ENCODE results near the gene KCNQ1.

KCNQ1 gene

GRCh38 chr11:2651054-2651617, 206.3 kb downstream of the KCNQ1 start:
- TF ChIP-seq GATA2 (IDR thresholded peaks at IDR 0.05; ENCODE audit: low read depth, low read length) (no peak), GATA3 (IDR thresholded peaks at IDR 0.05; ENCODE audit: low read depth, low read length) (no peak)

DNA sequence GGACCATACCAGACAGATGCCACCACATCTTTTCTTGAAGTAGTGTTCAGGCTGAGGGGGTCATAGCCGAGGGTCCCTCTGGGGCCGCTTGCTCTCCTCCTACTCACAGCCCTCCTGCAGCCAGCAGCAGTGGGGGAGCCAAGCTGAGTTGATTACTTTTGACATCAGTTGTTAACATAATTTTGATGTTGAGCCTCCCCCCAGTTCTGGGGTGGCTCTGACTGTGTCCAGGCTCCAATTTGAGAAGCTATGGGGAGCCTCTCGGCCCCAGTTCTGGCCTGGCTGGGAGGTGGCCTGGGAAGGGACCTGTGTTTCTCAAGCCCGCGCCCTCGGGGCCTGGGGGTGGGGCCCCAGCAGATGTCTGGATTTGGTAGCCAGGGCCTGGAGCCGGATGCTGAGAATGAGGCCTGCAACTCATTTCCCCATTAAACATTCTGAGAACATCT, 207.0 kb downstream of the KCNQ1 start:
- TF ChIP-seq GATA2 (IDR thresholded peaks at IDR 0.05; ENCODE audit: low read depth, low read length) = no peak
- TF ChIP-seq GATA3 (IDR thresholded peaks at IDR 0.05; ENCODE audit: low read depth, low read length) = no peak

- TF ChIP-seq GATA3 (IDR thresholded peaks at IDR 0.05; ENCODE audit: low read depth, low read length) (no peak), GATA2 (IDR thresholded peaks at IDR 0.05; ENCODE audit: low read depth, low read length) (no peak)
These were observed 207.8 kb downstream of the KCNQ1 start for GRCh38 chr11:2652333-2653197.

DNA sequence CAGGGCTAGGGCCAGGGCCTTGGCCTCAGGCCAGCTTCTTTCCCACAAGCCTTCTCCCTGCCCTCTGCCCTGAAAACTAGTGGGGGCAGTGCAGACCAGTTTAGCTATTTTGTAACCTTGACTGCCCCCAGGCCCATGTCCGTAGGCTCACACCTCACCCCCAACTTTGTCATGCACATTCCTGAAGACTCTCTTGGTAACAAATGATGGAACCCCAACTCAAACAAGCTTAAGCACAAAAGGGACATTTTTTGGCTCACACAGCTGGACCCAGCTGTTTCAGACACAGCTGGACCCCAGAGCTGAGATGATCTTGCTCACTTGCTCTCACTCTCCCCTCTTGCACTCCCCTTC, 208.4 kb downstream of the KCNQ1 start:
- no peak for TF ChIP-seq GATA2 (IDR thresholded peaks at IDR 0.05; ENCODE audit: low read depth, low read length)
- TF ChIP-seq GATA3 (IDR thresholded peaks at IDR 0.05; ENCODE audit: low read depth, low read length) = no peak

DNA sequence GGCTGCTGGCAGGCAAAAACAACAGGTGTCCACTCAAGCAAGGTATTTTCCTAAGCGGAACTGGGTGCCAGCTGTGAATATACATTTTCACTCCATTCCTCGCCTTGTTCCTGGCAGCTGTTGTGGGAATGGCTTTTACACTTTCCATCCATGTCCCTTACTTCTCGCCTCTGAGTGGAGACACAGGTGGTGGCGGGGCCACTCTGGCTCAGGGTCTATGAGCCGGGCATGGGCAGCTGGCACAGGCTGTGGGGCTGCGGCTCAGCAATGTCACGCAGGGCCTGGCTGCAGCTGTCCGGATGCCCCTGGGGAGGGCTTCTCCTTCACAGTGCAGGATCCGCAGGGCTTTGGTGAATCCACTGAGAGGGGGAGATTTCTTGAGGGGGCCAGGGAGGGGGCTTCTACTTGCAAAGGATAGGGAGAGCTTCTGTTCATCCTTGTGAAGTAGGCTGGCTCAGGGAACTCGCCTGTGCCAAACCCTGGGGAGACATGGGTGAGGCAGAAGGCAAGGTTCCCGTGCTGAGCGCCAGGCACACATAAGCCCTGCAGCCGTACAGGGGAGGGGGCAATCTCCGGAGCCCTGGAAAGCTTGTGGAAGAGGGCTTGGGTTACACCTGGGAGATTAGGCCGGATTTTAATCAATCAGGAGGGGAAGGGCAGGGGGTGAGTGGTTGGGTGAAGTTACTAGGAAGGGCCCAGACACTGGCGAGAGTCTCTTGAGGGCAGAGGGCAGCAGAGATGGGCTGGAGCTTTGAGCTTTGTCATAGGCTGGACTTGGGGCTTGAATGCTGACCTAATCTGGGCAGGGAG, 209.3 kb downstream of the KCNQ1 start:
- TF ChIP-seq GATA3 (IDR thresholded peaks at IDR 0.05; ENCODE audit: low read depth, low read length) (no peak), GATA2 (IDR thresholded peaks at IDR 0.05; ENCODE audit: low read depth, low read length) (no peak)

DNA sequence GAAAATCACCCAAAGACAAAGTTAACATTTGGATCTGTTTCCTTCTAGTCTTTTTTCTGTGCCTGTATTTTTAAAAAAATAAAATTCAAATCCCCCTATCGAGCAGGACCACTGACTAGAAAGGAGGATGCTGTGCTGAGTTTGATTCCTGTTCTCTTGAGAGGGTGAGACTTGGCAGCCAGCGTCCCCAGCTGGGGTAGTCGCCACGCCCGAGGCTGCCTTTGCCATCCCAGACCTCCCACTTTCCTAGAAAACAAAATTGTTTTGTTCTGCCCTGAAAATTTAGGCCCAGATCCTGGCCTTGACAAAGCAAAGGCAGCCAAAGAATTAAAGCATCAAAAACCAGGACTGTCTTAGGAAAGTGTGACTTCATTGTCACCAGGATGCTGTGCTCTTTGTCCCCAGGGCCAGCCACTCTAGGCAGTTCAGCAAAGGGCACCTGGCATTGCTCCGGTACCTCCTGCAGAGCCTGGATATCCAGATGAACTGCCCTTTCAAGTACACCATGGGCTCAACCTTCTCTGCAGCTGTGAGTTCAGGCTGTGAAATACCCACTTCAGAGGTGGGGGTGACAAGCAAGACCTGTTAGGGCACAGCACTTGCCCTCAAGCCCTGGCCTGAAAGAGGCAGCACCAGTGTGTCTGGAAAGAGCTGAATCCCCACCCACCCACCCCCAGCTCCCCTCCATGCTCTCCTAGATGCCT, 210.4 kb downstream of the KCNQ1 start:
- TF ChIP-seq GATA3 (IDR thresholded peaks at IDR 0.05; ENCODE audit: low read depth, low read length) (no peak), GATA2 (IDR thresholded peaks at IDR 0.05; ENCODE audit: low read depth, low read length) (no peak)

DNA sequence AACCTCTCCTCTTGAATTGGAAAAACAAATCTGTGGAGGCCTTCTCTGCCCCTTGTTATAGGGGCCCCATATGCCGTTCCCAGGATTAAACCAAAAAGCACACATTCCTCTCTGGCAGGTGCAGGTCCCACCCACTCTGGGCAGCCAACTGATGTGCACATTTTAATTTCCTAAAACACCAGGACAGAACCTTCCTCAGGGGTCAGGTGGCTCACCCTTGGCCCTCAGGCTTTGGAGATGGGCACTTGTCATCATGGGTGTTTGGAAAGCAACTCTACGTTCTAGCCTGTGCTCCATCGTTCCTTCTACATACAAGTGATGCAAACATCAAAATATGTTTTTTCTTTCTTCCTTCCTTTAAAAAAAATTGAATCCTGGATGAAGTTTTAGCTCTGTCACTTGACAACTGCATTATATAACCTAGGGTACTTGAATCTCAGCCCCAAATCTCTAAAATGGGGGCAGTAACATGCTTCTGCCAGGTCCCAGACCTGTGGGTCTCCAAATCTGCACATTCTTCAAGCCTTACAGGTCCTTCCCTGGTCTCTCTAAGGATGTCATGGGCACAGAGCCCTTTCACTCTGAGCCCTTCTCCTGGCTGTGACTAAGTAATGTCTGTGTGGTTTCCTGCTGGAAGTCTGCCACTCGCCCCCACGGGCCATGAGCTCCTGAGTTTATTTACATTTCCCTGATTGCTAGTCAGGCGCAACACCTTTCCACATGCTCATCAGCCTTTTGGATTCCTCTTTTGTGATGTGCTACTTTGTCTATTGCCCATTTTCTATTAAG, 211.2 kb downstream of the KCNQ1 start:
- no peak for TF ChIP-seq GATA2 (IDR thresholded peaks at IDR 0.05; ENCODE audit: low read depth, low read length)
- no peak for TF ChIP-seq GATA3 (IDR thresholded peaks at IDR 0.05; ENCODE audit: low read depth, low read length)

- TF ChIP-seq GATA3 (IDR thresholded peaks at IDR 0.05; ENCODE audit: low read depth, low read length) (no peak), GATA2 (IDR thresholded peaks at IDR 0.05; ENCODE audit: low read depth, low read length) (no peak)
These were observed 212.1 kb downstream of the KCNQ1 start for GRCh38 chr11:2656859-2657258.

GRCh38 chr11:2657697-2658284, 213.0 kb downstream of the KCNQ1 start:
- TF ChIP-seq GATA2 (IDR thresholded peaks at IDR 0.05; ENCODE audit: low read depth, low read length) (no peak), GATA3 (IDR thresholded peaks at IDR 0.05; ENCODE audit: low read depth, low read length) (no peak)

- no peak for TF ChIP-seq GATA2 (IDR thresholded peaks at IDR 0.05; ENCODE audit: low read depth, low read length)
- no peak for TF ChIP-seq GATA3 (IDR thresholded peaks at IDR 0.05; ENCODE audit: low read depth, low read length)
These were observed 215.6 kb downstream of the KCNQ1 start for GRCh38 chr11:2660357-2660939.

DNA sequence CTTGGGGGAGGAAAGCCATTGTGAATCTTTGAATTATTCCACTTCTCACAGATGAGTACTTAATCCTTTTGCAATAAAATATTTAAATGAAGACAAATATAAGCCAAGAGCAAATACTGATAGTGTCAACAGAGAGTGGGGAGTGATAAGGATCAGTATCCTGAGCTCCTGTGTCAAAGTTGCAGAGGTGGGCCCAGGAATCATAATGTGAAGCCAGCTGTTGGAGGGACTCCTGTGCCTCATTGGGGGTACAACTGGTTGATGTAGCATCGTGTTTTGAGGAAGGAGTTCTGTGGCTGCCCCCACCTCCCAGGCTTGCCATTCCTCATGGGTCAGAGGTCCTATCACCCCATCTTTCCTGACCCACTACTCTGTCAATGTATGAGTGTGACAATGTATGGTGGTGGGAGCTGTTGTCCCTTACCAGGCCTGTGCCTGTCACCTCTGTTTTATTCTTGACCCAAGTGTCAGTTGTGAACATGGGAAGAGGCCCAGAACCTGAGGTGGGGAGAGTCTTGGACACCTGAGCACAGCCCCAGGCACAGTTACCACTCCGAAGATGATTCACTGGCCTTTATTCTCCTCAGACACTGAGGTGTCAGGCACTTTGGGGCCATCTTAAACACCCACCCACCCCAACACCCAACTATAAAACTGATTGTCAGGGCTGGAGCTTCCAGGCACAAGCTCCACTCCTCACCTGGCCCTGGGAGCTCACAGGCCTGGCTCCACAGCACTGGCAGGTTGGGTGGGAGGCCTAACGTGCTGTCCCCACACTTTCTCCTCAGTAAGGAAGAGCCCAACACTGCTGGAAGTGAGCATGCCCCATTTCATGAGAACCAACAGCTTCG, 216.6 kb downstream of the KCNQ1 start:
- TF ChIP-seq GATA2 (IDR thresholded peaks at IDR 0.05; ENCODE audit: low read depth, low read length) = no peak

- TF ChIP-seq GATA3 (IDR thresholded peaks at IDR 0.05; ENCODE audit: low read depth, low read length) (no peak), GATA2 (IDR thresholded peaks at IDR 0.05; ENCODE audit: low read depth, low read length) (no peak)
These were observed 217.2 kb downstream of the KCNQ1 start for GRCh38 chr11:2662024-2662312.
